ENCODE results near the gene NPHP4.

DNA sequence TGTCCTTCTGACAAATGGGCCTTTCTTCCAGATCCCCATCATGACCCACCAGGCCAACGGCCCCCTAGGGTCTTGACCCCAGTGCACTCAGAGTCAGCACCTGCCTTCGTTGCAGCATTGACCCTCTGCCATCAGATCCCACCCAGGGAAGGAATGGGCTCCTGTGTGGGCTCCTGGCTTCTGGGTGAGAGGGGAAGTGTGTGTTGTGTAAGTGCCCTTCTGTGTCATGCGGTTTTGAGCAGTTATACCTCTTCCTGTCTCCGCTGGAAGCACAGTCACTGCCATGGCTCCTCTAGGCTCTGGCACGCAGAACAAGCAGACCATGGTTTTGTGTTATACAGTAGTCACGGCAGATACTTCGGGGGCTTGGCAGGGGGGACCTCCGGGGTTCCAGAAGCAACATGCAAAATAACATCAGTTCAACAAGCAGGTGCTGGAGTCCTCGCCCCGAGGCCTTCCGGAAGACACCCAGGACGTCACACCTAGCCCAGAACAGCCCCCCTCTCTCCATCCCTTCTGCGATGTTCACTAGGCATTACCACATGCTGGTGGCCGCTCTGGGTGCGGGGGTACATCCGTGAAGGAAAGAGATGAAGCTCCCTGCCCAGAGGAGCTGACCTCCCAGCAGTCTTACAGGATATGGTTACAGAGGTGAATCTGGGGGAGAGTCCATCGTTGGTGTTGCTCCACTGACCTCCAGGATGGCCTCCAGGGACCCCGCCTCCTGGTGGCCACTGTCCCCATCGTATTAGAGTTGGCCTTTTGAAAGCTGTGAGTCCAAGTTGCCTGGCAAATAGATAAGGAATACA lies 36.0 kb upstream of the NPHP4 start:
- TF ChIP-seq ZFP30 (CRISPR knock-in tag; IDR thresholded peaks at IDR 0.05) (no peak), TCF4 (CRISPR knock-in tag; IDR thresholded peaks at IDR 0.05; ENCODE audit: borderline replicate concordance) (no peak), ZNF70 (CRISPR knock-in tag; IDR thresholded peaks at IDR 0.05) (no peak), PPARA (CRISPR knock-in tag; IDR thresholded peaks at IDR 0.05; ENCODE audit: borderline replicate concordance) (no peak), CSDC2 (CRISPR knock-in tag; IDR thresholded peaks at IDR 0.05) (no peak), ISL1 (CRISPR knock-in tag; IDR thresholded peaks at IDR 0.05) (no peak)
- TF ChIP-seq, protein P1, sequence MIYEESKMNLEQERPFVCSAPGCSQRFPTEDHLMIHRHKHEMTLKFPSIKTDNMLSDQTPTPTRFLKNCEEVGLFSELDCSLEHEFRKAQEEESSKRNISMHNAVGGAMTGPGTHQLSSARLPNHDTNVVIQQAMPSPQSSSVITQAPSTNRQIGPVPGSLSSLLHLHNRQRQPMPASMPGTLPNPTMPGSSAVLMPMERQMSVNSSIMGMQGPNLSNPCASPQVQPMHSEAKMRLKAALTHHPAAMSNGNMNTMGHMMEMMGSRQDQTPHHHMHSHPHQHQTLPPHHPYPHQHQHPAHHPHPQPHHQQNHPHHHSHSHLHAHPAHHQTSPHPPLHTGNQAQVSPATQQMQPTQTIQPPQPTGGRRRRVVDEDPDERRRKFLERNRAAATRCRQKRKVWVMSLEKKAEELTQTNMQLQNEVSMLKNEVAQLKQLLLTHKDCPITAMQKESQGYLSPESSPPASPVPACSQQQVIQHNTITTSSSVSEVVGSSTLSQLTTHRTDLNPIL (CRISPR knock-in tag; IDR thresholded peaks at IDR 0.05; ENCODE audit: low read depth): no peak
- TF ChIP-seq, protein P2, sequence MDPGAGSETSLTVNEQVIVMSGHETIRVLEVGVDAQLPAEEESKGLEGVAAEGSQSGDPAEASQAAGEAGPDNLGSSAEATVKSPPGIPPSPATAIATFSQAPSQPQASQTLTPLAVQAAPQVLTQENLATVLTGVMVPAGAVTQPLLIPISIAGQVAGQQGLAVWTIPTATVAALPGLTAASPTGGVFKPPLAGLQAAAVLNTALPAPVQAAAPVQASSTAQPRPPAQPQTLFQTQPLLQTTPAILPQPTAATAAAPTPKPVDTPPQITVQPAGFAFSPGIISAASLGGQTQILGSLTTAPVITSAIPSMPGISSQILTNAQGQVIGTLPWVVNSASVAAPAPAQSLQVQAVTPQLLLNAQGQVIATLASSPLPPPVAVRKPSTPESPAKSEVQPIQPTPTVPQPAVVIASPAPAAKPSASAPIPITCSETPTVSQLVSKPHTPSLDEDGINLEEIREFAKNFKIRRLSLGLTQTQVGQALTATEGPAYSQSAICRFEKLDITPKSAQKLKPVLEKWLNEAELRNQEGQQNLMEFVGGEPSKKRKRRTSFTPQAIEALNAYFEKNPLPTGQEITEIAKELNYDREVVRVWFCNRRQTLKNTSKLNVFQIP (CRISPR knock-in tag; IDR thresholded peaks at IDR 0.05; ENCODE audit: borderline replicate concordance, low read depth): no peak
- TF ChIP-seq, protein P3, sequence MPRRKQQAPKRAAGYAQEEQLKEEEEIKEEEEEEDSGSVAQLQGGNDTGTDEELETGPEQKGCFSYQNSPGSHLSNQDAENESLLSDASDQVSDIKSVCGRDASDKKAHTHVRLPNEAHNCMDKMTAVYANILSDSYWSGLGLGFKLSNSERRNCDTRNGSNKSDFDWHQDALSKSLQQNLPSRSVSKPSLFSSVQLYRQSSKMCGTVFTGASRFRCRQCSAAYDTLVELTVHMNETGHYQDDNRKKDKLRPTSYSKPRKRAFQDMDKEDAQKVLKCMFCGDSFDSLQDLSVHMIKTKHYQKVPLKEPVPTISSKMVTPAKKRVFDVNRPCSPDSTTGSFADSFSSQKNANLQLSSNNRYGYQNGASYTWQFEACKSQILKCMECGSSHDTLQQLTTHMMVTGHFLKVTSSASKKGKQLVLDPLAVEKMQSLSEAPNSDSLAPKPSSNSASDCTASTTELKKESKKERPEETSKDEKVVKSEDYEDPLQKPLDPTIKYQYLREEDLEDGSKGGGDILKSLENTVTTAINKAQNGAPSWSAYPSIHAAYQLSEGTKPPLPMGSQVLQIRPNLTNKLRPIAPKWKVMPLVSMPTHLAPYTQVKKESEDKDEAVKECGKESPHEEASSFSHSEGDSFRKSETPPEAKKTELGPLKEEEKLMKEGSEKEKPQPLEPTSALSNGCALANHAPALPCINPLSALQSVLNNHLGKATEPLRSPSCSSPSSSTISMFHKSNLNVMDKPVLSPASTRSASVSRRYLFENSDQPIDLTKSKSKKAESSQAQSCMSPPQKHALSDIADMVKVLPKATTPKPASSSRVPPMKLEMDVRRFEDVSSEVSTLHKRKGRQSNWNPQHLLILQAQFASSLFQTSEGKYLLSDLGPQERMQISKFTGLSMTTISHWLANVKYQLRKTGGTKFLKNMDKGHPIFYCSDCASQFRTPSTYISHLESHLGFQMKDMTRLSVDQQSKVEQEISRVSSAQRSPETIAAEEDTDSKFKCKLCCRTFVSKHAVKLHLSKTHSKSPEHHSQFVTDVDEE (CRISPR knock-in tag; IDR thresholded peaks at IDR 0.05): no peak
